ENCODE measurements around the gene KLHL22.

DNA sequence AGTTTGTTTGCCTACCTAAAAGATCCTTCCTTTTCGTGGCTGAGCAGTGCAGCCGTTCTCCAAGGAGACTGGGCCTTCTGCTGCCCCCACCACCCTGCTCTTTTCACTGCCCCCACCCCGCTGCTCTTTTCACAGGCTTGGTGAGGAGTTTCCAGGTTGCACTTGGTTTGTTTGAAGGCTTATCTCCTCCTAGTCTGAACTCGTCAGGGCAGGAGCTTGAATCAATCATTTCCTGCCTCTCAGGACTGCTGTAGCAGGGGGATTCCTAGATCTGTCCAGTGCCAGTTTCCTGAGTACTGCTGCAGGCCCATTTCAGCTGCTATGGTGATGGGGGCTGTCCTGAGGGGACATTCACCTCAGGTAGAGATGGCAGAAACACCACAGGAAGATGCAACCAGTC is 21.8 kb upstream of the KLHL22 start:
- TF ChIP-seq, protein P1, sequence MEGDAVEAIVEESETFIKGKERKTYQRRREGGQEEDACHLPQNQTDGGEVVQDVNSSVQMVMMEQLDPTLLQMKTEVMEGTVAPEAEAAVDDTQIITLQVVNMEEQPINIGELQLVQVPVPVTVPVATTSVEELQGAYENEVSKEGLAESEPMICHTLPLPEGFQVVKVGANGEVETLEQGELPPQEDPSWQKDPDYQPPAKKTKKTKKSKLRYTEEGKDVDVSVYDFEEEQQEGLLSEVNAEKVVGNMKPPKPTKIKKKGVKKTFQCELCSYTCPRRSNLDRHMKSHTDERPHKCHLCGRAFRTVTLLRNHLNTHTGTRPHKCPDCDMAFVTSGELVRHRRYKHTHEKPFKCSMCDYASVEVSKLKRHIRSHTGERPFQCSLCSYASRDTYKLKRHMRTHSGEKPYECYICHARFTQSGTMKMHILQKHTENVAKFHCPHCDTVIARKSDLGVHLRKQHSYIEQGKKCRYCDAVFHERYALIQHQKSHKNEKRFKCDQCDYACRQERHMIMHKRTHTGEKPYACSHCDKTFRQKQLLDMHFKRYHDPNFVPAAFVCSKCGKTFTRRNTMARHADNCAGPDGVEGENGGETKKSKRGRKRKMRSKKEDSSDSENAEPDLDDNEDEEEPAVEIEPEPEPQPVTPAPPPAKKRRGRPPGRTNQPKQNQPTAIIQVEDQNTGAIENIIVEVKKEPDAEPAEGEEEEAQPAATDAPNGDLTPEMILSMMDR (IDR thresholded peaks at IDR 0.05), result no peak
- TF ChIP-seq POLR2A (IDR thresholded peaks at IDR 0.05), result no peak

Measured in uterus (tissue), 2 donors.